Smooth muscle cell (in vitro differentiated cells): Measurements from ENCODE around the gene DOK7. TPM values are rescaled to one million over a fixed set of nuclear protein-coding genes. Genes with fewer than 3 reads are reported as not detected.

Experiments
- DNase-seq: peaks from one replicate; lab custom pipeline; 2025; ENCODE audit not compliant: unreplicated experiment; lab: John Stamatoyannopoulos, UW
- H2AFZ ChIP-seq: fragments of 200-600 bp; sonication (generic); 2 replicates; pipeline ENCODE4 v1.6.0; 2016; ENCODE audit warnings: antibody characterized with exemption, low read depth, mild to moderate bottlenecking
- H3F3A ChIP-seq: fragments of 200-600 bp; sonication (generic); 2 replicates; pipeline ENCODE4 v1.6.0; 2017; ENCODE audit warnings: antibody characterized with exemption, low read depth
- H3K27ac ChIP-seq: fragments of 200-600 bp; sonication (generic); 2 replicates; pipeline ENCODE4 v1.5.1; 2016; ENCODE audit warnings: low read depth, mild to moderate bottlenecking
- H3K27me3 ChIP-seq: fragments of 200-600 bp; sonication (generic); 2 replicates; pipeline ENCODE4 v1.6.1; 2016; ENCODE audit warnings: low read depth, mild to moderate bottlenecking
- H3K36me3 ChIP-seq: fragments of 200-600 bp; sonication (generic); 2 replicates; pipeline ENCODE4 v1.5.1; 2016; ENCODE audit warnings: low read depth
- H3K4me1 ChIP-seq: fragments of 200-600 bp; sonication (generic); 2 replicates; pipeline ENCODE4 v1.5.1; 2016; ENCODE audit warnings: low read depth
- H3K4me2 ChIP-seq: fragments of 200-600 bp; sonication (generic); 2 replicates; pipeline ENCODE4 v1.6.0; 2016; ENCODE audit warnings: mild to moderate bottlenecking
- H3K4me3 ChIP-seq: fragments of 200-600 bp; sonication (generic); 2 replicates; pipeline ENCODE4 v1.5.1; 2016; ENCODE audit warnings: mild to moderate bottlenecking
- H3K79me2 ChIP-seq: fragments of 200-600 bp; sonication (generic); 2 replicates; pipeline ENCODE4 v1.6.0; 2016; ENCODE audit warnings: low read depth, mild to moderate bottlenecking
- H3K9ac ChIP-seq: fragments of 200-600 bp; sonication (generic); 2 replicates; pipeline ENCODE4 v1.6.0; 2016; ENCODE audit warnings: low read depth
- H3K9me3 ChIP-seq: fragments of 200-600 bp; sonication (generic); replicated peaks from 2 replicates; pipeline ENCODE4 v1.5.1; 2016; ENCODE audit warnings: low read depth
- H4K20me1 ChIP-seq: fragments of 200-600 bp; sonication (generic); 2 replicates; pipeline ENCODE4 v1.6.0; 2016; ENCODE audit warnings: low read depth
- CTCF ChIP-seq: fragments of 200-600 bp; sonication (generic); IDR thresholded peaks from 2 replicates; pipeline ENCODE4 v1.5.1; 2017; ENCODE audit warnings: borderline replicate concordance, mild to moderate bottlenecking, antibody characterized with exemption; ENCODE audit not compliant: insufficient read depth, poor library complexity, severe bottlenecking
- WGBS: methylation state at CpG from one replicate; pipeline ENCODE4 v1.1.7; 2016; ENCODE audit warnings: low lambda C conversion rate; 5-methylcytosine and 5-hydroxymethylcytosine counted together
- polyA plus RNA-seq: library from polyadenylated mRNA; unstranded; fragments of >200 nt; fragmentation: Nextera tagmentation; extraction: Ambion mirVana; gene quantifications from 2 replicates; pipeline ENCODE4 v1.2.1, GENCODE V29; 2016
- total RNA-seq: library from RNA; depleted of rRNA; stranded (reverse); fragments of >200 nt; gene quantifications from 2 replicates; pipeline ENCODE4 v1.2.3, GENCODE V29; 2014

The DOK7 gene
- total RNA-seq (not detected in 2 replicates), polyA plus RNA-seq (1.4 TPM in 1 of 2 replicates, not detected in the other)

- Histone ChIP-seq H3K4me3 (peak within 1 kb of the TSS; percentile 41), H3K9ac (no peak within 1 kb of the TSS)
- no peak for TF ChIP-seq CTCF
These were observed at the start of gene DOK7 for GRCh38 chr4:3462790-3463415. Gene DOK7, plus strand, starts transcription at chr4:3463306. Its CDS starts 70 bp downstream, at chr4:3463376.

GRCh38 chr4:3413675-3414420, 49.3 kb upstream of the DOK7 start:
- peaks cover 54% of the 10 kb centered on the region for H4K20me1 ChIP-seq
- H3K4me3 ChIP-seq: no peak overlapping the region
- no peaks in the 10 kb centered on the region for H3K27me3 ChIP-seq
- no peaks in the 10 kb centered on the region for H3K79me2 ChIP-seq
- H3K9me3 ChIP-seq: no peaks in the 10 kb centered on the region
- no peak for DNase-seq
- no peak overlapping the region for H2AFZ ChIP-seq
- no peaks in the 10 kb centered on the region for H3K4me1 ChIP-seq
- H3K27ac ChIP-seq: no peak overlapping the region
- TF ChIP-seq CTCF: no peak
- 96% methylated on average over 32 of the region's 32 CpGs for WGBS
- no peak overlapping the region for H3K4me2 ChIP-seq
- H3K36me3 ChIP-seq: no peaks in the 10 kb centered on the region
- no peak overlapping the region for H3K9ac ChIP-seq
- H3F3A ChIP-seq: no peaks in the 10 kb centered on the region

More at GRCh38 chr4:3462790-3463415, at the start of gene DOK7:
- Histone ChIP-seq H3K36me3 (no peaks in the 10 kb centered on the region), H3K4me1 (no peaks in the 10 kb centered on the region), H3K9me3 (no peaks in the 10 kb centered on the region), H3K79me2 (no peaks in the 10 kb centered on the region), H3K4me2 (peak within 1 kb of the TSS; percentile 92), H3K27ac (no peak within 1 kb of the TSS), H2AFZ (no peak within 1 kb of the TSS), H4K20me1 (no peaks in the 10 kb centered on the region), H3K27me3 (peaks cover 31% of the 10 kb centered on the region), H3F3A (no peaks in the 10 kb centered on the region)
- no peak for DNase-seq
- 67% methylated on average over 4 of the region's 44 CpGs for WGBS

GRCh38 chr4:3414421-3415279, 48.5 kb upstream of the DOK7 start:
- 95% methylated on average over 28 of the region's 37 CpGs for WGBS
- no peaks in the 10 kb centered on the region for H3K79me2 ChIP-seq
- H3K9me3 ChIP-seq: no peaks in the 10 kb centered on the region
- peaks cover 46% of the 10 kb centered on the region for H4K20me1 ChIP-seq
- no peaks in the 10 kb centered on the region for H3K36me3 ChIP-seq
- no peak for TF ChIP-seq CTCF
- H3K4me3 ChIP-seq: no peak overlapping the region
- DNase-seq: no peak
- H3K4me1 ChIP-seq: no peaks in the 10 kb centered on the region
- H2AFZ ChIP-seq: no peak overlapping the region
- no peak overlapping the region for H3K4me2 ChIP-seq
- no peak overlapping the region for H3K9ac ChIP-seq
- no peaks in the 10 kb centered on the region for H3K27me3 ChIP-seq
- no peak overlapping the region for H3K27ac ChIP-seq
- H3F3A ChIP-seq: no peaks in the 10 kb centered on the region
